ENCODE data around the gene PLEKHG2.

The PLEKHG2 gene

DNA sequence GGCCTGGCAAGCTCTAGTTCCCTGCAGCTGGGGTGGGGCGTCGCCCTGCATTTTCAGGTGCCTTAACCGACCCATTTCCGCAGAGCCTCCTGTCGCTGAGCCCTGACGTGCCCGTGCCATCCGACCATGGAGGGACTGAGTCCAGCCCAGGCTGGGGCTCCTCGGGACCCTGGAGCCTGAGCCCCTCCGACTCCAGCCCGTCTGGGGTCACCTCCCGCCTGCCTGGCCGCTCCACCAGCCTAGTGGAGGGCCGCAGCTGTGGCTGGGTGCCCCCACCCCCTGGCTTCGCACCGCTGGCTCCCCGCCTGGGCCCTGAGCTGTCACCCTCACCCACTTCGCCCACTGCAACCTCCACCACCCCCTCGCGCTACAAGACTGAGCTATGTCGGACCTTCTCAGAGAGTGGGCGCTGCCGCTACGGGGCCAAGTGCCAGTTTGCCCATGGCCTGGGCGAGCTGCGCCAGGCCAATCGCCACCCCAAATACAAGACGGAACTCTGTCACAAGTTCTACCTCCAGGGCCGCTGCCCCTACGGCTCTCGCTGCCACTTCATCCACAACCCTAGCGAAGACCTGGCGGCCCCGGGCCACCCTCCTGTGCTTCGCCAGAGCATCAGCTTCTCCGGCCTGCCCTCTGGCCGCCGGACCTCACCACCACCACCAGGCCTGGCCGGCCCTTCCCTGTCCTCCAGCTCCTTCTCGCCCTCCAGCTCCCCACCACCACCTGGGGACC is 4.6 kb upstream of the PLEKHG2 start:
- peak in 1 of 2 experiments; percentile 53 for DNase-seq

DNA sequence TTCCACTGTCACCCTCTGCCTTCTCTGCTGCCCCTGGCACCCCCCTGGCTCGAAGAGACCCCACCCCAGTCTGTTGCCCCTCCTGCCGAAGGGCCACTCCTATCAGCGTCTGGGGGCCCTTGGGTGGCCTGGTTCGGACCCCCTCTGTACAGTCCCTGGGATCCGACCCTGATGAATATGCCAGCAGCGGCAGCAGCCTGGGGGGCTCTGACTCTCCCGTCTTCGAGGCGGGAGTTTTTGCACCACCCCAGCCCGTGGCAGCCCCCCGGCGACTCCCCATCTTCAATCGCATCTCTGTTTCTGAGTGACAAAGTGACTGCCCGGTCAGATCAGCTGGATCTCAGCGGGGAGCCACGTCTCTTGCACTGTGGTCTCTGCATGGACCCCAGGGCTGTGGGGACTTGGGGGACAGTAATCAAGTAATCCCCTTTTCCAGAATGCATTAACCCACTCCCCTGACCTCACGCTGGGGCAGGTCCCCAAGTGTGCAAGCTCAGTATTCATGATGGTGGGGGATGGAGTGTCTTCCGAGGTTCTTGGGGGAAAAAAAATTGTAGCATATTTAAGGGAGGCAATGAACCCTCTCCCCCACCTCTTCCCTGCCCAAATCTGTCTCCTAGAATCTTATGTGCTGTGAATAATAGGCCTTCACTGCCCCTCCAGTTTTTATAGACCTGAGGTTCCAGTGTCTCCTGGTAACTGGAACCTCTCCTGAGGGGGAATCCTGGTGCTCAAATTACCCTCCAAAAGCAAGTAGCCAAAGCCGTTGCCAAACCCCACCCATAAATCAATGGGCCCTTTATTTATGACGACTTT is 3.9 kb upstream of the PLEKHG2 start:
- DNase-seq, result peak; percentile 43 to 45

DNA sequence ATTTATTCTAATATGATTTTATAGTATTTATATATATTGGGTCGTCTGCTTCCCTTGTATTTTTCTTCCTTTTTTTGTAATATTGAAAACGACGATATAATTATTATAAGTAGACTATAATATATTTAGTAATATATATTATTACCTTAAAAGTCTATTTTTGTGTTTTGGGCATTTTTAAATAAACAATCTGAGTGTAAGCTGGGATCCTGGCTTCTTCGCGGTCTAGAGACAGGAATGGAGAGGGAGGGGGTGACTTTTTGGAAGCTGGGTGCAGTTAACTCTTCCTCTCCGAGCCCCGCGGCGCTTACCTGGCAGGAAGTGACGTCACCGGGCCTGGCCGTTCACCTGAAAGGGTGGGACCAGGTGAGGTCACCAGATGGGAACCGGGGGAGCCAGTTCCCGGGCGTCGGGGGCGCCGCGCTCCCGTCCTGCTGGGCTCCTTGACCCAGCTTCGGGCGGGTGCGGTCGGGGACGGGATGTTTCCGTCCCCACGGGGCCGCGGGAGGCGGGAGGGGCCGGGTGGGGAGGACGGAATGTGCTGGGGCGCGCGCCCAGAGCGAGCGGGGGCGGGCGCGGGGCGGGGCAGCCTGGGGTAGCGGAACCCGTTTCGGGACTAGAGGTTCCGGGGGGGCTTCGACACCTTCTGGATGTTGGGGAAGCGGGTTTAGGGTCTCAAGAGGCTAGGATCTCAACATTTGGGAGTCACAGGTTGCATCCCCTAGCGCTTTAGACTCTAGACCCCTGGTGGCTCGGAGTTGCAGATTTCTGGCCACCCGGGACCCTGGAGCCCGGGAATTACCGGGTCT is 3.1 kb upstream of the PLEKHG2 start:
- DNase-seq, result peak; percentile 89 to 98

DNA sequence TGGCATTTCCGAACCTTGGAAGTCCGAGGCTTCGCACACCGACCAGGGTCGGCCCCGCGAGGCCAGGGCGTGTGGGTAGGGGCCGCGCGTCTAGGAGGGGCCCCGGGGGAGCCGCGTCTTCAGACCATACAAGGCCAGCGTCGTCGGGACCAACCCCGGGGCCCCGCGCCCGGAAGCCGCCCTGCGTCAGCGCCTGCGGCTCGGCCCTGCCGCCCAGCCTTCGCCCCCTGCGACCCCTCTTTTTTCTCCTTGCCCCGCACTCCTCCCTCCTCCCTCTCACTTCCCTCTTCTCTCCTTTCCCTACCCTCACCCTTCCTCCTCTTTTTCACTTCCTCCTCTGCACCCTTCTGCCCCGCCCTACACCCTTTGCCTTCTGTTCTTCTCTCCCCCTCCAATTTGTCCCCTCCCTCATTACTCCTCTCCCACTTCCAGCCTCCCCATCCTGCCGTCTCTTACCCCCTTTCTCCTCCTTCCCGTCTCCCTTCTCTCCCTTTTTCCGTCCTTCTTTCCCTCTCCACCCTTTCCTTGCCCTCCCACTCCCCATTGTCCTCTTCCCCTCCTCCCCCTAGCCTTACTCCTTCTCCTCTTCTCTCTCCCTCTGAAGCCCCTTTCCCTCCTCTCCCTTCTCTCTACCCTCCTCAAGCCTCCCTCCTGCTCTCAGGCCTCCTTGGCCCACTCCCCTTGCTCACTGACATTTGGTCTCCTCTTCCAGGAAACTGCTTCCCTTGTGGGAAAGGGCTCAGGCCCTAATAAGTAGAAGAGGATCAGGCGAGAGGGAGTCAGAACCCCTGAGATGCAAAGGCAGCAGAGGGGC is 2.2 kb upstream of the PLEKHG2 start:
- peak in 1 of 2 experiments; percentile 68 for DNase-seq

DNA sequence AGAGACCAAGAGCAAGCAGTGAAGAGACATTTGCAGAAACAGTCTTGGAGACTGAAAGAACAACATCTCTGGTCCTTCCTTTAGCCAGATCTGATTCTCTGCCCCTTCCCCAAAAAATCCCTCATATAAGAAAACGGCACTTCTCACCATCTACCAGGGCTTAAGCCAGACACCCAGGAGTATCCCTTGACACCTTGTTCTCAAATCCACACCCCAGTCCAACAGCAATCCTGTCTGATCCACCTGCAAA is 1.7 kb upstream of the PLEKHG2 start:
- DNase-seq, result no peak

DNA sequence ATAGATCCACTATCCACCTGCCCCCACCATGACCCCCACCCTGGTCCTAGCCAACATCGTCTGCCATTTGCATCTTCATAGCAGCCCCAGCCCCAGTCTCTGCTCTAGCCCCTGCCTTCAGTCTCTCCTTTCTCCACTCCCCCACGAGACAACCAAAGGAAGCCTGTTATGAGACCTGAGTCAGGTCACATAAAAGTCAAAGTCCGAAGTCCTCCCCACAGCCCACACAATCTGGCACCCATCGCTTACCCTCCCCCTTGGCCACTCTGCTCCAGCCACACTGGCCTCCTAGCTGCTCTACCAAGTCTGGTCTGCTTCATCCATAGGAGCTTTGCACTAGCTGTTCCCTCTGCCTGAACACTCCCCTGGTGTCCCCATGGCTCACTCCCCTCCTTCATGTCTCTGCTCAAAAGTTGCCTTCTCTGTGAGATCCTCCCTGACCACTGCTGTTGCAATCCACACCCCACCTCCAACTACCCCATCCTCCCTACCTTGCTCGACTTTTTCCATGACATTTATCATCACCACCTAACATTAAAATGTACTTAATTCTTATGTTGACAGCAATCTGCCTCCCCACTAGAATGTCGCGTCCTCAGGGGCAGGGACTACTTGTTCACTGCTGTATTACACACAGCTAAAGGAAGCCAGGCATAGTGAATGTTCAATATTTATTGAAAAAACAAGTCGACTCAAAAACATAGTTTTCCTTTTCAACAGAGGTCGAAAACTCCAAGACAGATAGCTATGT is 1.2 kb upstream of the PLEKHG2 start:
- DNase-seq, result no peak

DNA sequence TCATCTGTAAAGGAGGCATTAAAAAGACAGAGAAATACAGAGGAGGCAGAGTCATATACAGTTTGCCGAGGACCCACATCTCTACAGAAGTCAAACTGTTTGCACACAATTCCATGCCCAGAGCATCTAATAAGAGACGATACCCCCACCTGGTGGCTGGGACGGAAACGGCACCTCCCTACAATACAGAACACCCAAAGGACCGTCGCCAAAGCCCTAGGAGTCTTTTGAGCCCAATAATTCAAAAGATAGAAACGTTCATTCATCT is 703 bp upstream of the PLEKHG2 start:
- peak; percentile 95 to 97 for DNase-seq

DNA sequence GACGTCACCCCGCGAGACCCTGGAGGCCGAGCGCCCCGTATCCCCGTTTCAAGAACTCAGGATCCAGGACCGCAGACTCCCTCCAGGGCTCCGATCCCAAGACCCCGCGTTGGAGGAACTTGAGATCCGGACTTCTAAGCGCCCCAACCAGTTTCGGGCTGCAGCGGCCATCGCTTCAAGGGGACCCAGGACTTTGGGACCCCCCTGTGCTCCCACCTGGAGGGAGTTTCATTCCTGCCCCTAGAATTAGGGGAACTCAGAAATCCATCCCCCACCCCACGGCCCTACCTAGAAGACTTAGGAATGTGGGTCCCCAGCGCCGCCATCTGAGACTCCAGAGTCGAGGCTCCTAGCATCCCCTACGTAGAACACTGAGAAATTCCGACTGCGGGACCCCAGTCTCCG is 400 bp downstream of the PLEKHG2 start:
- no peak for DNase-seq

DNA sequence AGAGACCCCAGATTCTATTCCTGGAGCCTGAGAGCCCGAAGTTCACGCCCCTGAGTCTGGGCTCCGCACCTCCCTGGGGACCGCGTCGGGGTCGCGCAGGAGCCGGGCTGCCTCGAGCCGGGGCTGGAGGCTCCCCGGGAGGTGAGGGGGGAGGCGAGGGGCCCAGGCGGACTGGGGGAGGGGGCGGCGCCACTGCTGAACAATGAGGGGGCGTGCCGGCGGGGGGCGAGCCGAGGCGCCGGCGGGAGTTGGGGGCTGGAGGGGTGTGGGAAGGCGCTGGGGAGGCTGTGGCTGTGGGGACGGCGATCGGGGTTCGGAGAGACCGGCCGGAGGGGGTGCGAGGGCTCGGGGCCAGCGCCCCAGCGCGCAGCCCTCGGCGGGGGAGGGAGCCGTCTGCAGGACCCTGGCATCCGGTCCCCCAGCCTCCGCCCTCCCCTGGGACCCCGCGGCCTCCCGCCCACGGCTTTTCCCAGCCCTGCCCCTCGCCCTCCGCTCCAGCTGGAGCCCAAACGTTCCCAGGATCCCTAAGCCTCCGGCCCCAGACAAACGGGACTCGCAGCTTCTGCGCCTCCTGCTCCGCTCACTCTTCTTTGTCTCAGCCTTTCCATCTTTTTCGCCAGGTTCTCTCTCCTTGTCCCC is 922 bp downstream of the PLEKHG2 start:
- peak; percentile 52 to 83 for DNase-seq

DNA sequence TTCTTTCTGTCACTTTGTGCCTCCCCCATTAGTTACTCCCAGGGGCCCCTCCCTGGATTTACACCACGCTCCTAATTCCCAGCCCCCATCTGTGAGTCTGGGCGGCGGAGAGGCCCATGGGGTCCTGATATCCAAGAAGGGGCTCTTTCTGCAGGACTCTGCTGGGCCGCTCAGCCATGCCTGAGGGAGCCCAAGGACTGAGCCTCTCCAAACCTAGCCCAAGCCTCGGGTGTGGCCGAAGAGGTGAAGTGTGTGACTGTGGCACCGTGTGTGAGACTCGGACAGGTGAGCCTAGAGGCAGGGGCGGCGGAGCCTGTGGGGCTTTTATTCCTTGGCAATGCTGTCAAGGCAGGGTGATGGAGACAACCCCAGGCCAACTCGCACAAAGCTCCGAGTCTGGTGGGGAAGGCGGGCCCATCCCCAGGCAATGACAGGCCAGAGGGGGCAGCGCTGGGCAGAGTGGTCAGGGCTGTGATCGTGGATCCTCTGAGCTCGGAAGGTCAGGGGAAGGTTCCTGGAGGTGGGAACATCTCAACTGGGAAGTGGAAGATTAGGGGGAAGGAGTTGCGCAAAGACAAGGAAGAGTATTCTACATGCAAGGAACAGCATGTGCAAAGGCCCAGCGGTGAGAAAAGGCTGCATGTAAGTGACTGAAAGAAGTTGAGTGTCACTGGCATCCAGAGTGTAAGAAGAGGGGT is 1.6 kb downstream of the PLEKHG2 start:
- DNase-seq, result peak; percentile 48 to 52

DNA sequence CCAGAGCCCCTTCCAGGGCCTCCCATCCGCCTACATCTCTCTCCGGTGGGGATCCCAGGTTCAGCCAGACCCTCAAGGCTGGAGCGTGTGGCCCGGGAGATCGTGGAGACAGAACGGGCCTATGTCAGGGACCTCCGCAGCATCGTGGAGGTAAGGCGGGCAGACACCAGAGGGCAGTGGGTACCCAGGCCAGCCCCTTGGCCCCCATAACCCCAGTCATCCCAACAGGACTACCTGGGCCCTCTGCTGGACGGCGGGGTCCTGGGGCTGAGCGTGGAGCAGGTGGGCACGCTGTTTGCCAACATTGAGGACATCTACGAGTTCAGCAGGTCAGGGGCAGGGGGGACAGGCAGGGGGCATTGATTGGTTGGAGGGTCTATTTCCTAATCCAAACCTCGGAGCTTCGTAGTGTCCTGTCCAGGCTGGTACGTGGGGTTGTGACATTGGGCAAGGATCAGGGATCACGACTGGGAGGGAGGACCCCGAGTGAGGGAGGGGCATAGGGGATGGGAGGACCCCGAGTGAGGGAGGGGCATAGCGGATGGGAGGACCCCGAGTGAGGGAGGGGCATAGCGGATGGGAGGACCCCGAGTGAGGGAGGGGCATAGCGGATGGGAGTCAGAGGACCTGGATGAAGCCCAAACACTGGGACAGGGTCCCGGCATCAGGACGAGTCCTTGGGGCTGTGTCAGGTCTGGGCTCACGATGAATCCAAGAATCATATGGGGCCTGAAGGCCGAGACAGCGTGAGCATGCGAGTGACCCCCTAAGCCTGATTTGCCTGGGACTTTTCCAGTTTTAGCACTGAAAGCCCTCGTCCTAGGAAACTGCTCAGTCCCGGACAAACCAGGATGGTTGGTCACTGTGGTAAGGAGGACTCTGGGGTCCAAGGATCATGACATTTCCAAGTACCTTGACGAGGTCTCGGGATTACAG is 2.9 kb downstream of the PLEKHG2 start:
- DNase-seq, result no peak

DNA sequence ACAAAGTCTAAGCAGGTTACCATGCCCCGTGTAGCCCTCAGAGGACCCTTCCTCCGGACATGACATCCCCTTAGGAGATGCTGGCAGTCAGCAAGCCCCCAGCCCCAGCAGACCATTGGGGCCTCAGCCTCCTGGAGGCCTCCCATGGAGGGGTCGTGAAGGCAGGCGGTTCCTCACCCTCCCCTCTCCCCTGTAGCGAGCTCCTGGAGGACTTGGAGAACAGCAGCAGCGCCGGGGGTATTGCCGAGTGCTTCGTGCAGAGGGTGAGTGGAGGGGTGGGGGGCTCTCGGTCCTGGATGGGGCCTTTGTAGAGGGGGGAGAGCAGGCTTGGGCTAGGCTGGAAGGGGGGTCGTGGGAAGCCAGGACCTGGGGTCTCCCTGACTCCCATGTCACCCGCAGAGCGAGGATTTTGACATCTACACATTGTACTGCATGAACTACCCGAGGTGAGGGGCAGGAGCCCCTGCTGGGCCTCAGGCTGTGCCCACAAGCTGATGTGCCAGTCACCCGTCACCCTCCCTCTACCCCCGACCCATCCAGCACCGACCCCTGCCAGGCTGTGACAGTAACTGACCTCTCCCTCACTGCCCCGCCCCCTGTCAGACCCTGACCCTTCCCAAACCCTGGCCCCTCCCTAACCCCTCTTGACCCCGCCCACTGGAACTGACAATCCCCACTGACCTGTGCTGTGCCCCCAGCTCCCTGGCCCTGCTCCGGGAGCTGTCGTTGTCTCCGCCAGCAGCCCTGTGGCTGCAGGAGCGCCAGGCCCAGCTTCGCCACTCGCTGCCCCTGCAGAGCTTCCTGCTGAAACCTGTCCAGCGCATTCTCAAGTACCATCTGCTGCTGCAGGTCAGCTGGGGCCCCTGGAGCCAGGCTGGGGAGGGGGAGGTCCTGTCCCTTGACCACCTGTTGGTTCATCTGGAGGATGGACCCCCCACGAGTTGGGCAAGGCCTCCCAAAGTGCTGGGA is 4.0 kb downstream of the PLEKHG2 start:
- no peak for DNase-seq

DNA sequence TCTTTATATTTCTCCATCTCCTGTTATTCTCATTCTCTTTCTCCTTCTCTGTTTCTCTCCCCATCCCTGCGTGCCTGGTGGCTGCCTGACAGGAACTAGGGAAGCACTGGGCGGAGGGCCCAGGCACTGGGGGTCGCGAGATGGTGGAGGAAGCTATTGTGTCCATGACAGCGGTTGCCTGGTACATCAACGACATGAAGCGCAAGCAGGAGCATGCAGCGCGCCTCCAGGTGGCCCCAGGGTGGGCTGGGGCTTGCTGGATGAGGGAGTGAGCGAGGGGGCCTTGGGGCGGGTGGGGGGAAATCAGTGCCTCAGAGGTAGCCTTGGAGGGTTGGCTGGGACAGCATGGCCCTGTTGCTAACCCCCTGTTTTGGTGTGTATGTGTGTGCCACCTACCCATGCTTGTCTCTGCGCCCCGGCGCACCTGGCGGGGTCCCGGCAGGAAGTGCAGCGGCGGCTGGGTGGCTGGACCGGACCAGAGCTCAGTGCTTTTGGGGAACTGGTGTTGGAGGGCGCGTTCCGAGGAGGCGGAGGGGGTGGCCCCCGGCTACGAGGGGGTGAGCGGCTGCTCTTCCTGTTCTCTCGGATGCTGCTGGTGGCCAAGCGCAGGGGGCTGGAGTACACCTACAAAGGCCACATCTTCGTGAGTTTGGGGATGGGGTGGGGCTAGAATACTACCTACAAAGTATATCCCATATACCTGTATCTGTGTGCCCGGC is 5.2 kb downstream of the PLEKHG2 start:
- no peak for DNase-seq

DNA sequence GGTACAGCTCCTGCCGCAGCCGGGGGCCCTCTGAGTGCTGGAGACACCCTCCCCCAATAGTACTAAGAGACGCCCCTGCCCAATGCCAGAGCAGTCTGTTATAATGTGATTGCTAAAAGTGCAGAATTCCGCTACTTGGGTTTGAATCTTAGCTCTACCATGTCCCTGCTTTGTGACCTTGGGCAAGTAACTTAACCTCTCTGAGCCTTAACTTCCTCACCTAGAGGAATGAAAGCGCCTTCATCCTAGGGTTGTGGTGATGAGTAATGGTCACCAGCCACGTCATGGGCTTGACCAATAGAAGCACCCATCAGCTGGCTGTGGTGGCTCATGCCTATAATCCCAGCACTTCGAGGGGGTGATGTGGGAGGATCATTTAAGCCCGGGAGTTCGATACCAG is 6.5 kb downstream of the PLEKHG2 start:
- no peak for DNase-seq

DNA sequence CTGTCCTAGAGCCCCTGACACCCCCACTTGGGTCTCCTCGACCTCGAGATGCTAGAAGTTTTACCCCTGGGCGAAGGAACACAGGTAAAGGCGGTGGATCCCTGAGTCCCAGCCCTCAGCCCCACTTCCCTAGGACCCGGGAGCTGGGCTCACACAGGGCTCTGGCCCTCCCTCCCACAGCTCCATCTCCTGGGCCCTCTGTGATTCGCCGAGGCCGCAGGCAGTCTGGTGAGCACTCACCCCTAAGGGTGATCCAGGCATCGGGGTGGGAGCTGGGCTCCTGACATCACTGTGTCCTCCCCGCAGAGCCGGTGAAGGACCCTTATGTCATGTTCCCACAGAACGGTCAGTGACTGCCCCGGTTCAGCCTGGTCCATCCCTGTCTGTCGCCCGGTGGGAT is 8.3 kb downstream of the PLEKHG2 start:
- no peak for DNase-seq

DNA sequence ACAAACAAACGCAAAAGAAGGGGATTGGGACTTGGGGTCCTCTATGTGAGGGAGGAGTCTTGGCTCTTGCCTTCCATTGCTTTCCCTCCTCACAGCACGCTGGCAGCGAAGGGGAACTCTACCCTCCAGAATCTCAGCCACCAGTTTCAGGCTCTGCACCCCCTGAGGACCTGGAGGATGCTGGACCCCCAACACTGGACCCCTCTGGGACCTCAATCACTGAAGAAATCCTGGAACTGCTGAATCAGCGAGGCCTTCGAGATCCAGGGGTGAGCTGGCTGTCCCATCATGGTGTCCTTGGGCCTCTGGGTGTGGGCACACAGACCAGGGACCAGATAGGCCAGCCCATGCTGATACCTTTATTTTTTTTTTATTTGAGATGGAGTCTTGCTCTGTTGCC is 9.6 kb downstream of the PLEKHG2 start:
- DNase-seq, result no peak

DNA sequence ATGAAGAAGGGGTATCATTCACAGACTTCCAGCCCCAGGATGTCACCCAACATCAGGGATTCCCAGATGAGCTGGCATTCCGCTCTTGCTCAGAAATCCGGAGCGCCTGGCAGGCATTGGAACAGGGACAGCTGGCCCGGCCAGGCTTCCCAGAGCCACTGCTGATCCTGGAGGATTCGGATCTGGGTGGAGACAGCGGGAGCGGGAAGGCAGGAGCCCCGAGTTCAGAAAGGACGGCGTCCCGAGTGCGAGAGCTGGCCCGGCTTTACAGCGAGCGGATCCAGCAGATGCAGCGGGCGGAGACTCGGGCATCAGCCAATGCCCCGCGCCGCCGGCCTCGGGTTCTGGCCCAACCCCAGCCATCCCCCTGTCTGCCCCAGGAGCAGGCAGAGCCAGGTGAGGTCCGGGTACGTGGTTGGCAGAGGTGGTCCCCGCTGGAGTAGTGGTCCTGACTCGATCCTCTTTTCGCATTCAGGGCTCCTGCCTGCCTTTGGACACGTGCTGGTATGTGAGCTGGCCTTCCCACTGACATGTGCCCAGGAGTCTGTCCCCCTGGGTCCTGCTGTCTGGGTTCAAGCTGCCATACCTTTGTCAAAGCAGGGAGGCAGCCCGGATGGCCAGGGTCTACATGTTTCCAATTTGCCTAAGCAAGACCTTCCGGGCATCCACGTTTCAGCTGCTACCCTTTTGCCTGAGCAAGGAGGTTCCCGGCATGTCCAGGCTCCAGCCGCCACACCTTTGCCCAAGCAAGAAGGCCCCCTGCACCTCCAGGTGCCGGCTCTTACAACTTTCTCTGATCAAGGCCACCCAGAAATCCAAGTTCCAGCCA is 11.0 kb downstream of the PLEKHG2 start:
- DNase-seq, result no peak
